Mononuclear cell (primary cell): Measurements from ENCODE around the gene SLC34A2. TPM values are rescaled to one million over a fixed set of nuclear protein-coding genes. Genes with fewer than 3 reads are reported as not detected.

ENCODE experiments used
- total RNA-seq: library from RNA; depleted of rRNA; stranded (reverse); fragments of >200 nt; gene quantifications from one replicate; pipeline ENCODE4 v1.2.3, GENCODE V29; 2012

Gene SLC34A2
- total RNA-seq, 1 donor: under 0.01 TPM

Other genes starting within 250 kb of the SLC34A2 start
- 54.3 TPM for gene SEL1L3, start 207.1 kb downstream of the SLC34A2 start, total RNA-seq